NCI-H1436 treated with DMSO at 0.1 percent for 48 hours (cell line): ENCODE results near the gene AKAP1.
A peak's percentile ranks its signal among the peaks of the same experiment; 100 is the strongest.

Experiments used
- DNase-seq: peaks from one replicate; lab custom pipeline; 2025; lab: John Stamatoyannopoulos, UW

AKAP1 gene

GRCh38 chr17:57084802-57085447 is at the start of gene AKAP1:
TSS of gene AKAP1 (plus strand) at chr17:57085246. CDS start at chr17:57105465, 20,219 bp downstream.
- DNase-seq: peak; percentile 91

- peak; percentile 73 for DNase-seq
Observed at GRCh38 chr17:57035971-57036481, 49.0 kb upstream of the AKAP1 start.

- no peak for DNase-seq
Observed at GRCh38 chr17:57037411-57037810, 47.6 kb upstream of the AKAP1 start.

- DNase-seq: no peak
Observed at GRCh38 chr17:57038486-57038885, 46.6 kb upstream of the AKAP1 start.

- no peak for DNase-seq
Observed at GRCh38 chr17:57040571-57040970, 44.5 kb upstream of the AKAP1 start.

GRCh38 chr17:57043276-57043675 is 41.8 kb upstream of the AKAP1 start:
- no peak for DNase-seq

GRCh38 chr17:57044976-57045867 is 39.8 kb upstream of the AKAP1 start:
- DNase-seq: no peak

- DNase-seq: no peak
Observed at GRCh38 chr17:57045868-57046704, 39.0 kb upstream of the AKAP1 start.

GRCh38 chr17:57046749-57047148 is 38.3 kb upstream of the AKAP1 start:
- no peak for DNase-seq

GRCh38 chr17:57048096-57048495 is 37.0 kb upstream of the AKAP1 start:
- no peak for DNase-seq

GRCh38 chr17:57050306-57050705 is 34.7 kb upstream of the AKAP1 start:
- DNase-seq: no peak

GRCh38 chr17:57051886-57052361 is 33.1 kb upstream of the AKAP1 start:
- peak; percentile 99 for DNase-seq

- DNase-seq: no peak
Observed at GRCh38 chr17:57062865-57063264, 22.2 kb upstream of the AKAP1 start.

GRCh38 chr17:57067162-57067561 is 17.9 kb upstream of the AKAP1 start:
- no peak for DNase-seq

GRCh38 chr17:57067781-57068180 is 17.3 kb upstream of the AKAP1 start:
- no peak for DNase-seq

- no peak for DNase-seq
Observed at GRCh38 chr17:57068222-57068658, 16.8 kb upstream of the AKAP1 start.

GRCh38 chr17:57068707-57069106 is 16.3 kb upstream of the AKAP1 start:
- no peak for DNase-seq

- no peak for DNase-seq
Observed at GRCh38 chr17:57071991-57072944, 12.8 kb upstream of the AKAP1 start.

- no peak for DNase-seq
Observed at GRCh38 chr17:57073626-57074025, 11.4 kb upstream of the AKAP1 start.

GRCh38 chr17:57075193-57075592 is 9.9 kb upstream of the AKAP1 start:
- no peak for DNase-seq

GRCh38 chr17:57075785-57076184 is 9.3 kb upstream of the AKAP1 start:
- DNase-seq: no peak
